HG02610 (cell line): Measurements from ENCODE around the gene NFATC3.
A peak's percentile ranks its signal among the peaks of the same experiment; 100 is the strongest.

Experiments used
- ATAC-seq: cut with Tn5 transposase; IDR thresholded peaks from one replicate; pipeline ENCODE4 v1.9.1; 2021; ENCODE audit warnings: mild to moderate bottlenecking, moderate library complexity; ENCODE audit not compliant: unreplicated experiment

NFATC3 gene

DNA sequence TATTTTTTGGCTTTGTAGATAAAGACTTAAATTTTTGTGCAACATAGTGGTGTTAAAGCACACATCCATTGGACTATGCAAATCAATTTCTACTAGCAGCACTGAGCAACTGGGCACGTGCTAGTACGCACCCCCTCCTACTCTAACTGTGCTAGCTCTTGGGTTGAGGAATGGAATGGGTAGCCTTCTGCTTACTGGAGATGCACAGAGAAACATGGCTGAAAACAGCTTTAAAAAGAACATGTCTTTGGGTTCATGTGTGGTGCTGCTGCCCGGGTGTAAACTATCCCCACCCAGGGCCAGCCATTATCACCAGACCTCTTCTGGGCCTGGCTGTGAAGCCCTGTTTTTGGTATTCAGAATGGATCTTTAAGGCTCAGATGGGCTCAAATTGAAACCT lies 143.5 kb downstream of the NFATC3 start:
- ATAC-seq: no peak

DNA sequence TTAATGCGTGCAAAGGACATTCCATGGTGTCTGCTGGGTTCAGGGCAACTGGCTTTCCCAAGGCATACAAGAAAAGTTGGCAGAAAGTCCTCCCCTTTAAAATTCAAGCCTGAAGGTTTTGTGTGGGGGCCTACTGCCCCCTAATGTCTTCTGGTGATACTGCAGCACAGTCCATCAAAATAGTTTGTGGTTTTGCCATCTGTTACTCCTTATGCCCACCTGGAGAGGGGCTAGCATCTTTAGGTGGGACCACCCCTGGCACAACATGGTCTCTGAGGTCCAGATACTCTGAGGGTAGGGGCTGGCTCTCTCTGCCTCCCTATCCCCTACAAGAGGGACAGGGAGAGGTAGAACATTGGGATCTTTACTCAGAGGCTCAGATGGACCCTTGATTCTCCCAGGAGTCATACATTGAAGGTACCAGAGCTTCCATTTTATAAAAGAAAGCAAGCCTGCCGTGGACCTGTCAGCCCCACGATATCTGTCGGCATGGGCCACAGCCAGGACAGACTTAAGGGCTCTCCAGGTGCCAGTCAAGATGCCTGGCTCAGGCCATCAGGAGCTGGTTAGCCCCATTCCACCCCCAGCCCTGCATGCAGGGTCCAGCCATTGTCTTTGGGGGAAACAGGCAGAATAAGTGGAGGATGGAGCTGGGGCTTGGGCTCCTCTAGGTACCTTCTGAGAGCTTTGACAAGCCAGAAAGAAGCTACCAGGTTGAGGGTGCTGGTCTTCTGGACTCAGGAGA lies 144.4 kb downstream of the NFATC3 start:
- ATAC-seq: no peak

DNA sequence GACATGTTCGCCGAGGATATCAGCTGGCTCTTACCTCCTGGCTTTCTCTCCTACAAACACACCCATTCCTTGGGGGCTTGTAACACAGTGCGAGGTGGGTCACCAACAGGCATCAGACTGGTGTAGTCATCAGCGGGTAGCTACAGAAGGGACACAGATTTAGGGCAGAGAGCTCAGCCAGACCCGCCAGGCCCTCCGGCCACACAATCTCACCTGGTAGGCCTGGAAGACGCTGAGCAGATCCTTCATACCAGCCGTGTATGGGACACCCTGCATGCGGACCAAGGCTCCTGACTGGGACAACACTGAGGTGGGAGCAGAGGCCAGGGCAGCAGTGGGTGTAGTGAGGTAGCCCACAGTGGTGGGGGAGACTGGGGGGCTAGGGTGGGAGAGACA lies 145.0 kb downstream of the NFATC3 start:
- no peak for ATAC-seq

DNA sequence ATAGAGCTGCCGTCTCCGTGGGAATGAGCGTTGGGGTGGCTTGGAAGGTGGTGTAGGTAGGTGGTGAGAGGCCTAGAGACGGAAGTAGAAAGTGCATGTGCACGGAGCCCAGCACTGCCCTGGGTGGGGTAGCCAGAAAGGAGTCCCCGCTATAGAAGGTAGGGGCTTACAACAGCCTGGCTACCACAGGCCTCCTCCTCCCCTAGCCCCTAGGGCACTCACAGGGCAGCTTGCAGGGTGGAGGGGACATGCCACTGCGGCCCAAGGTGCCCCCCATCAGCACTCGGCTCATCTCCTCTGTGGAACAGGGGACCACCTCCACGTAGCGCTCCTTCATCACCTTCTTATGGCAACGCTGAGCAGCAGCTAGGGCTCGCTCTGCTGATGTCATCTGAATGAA lies 145.8 kb downstream of the NFATC3 start:
- ATAC-seq: no peak

DNA sequence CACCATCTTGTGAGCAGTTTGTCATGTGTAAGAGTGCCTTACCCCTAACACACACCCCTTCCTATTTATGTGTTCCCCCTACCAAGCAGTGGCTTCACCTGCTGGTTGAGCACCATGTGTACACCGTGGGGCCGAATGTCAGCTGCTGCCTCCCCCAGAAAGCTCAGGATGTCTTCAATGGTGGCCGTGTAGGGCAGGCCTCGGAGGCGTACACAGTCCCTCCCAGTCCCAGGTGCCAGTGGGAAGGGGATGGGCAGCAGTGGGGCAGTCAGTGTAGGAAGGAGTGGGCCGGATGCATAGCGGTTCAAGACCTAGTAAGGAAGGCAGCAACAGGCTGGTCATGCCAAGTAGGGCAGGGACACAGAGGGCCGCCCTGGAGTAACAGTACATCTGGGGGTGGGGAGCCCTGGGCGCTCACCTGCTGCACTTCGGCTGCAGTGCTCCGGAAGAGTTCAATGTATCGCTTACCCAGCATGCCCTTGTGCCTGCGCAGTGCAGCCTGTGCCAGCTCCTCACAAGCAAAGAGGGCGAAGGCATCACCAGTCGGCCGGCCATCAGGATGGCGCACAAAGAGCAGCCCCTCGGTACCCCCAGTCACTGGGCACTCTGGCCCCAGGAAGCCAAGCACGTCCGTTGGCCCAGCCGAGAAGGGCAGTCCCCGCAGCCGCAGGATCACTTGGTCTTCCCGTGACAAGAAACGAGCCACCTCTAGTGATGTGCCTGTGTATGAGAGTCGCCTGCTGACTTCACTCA lies 146.4 kb downstream of the NFATC3 start:
- ATAC-seq: no peak

DNA sequence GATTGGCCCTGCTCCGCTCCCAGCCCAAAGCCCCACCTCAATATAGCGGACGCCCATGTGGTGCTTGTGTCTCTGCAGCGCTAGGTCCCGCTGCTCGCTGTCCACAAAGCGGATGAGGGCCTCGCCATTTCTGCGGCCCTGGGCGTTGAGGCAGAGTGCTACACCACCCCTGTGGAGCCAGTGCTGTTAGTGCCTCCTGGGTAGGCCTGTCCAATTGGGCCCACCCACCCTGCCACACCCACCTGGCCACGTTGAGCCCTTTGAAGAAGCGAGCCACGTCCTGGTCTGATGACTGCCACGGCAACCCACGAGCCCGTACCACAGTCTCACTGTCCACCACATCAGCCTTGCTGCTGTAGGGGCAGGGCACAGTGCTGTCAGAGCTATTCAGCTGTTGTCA lies 147.2 kb downstream of the NFATC3 start:
- ATAC-seq: no peak

DNA sequence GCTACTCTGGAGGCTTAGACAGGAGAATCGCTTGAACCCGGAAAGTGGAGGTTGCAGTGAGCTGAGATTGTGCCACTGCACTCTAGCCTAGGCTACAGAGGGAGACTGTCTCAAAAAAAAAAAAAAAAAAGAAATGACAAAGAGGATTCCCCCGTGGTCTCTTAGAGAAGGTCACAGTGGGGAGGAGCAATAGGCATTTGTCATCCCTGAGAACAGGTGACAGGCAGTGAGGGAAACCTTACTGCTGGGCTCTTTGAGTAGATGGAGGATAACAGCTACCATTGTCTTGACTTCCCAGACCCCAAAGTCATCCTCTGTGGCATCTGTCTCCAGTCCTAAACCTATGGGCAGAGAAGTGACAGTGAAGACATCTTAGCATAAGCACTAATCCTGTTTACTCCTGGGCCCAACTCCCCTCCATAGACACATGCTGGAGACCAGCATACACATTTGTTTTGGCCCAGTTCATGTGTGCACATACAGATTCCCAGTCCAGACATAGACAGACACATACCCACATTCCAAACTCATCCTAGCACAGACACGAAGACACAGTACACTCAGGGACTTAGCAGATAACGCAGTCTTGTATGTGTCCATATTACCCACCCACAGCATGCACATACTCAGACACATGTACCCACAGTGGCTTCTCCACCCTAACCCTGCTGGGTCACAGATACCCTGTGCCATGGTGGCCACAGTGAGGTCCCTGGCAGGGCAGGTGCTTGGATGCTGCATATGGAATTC lies 148.1 kb downstream of the NFATC3 start:
- ATAC-seq: no peak

DNA sequence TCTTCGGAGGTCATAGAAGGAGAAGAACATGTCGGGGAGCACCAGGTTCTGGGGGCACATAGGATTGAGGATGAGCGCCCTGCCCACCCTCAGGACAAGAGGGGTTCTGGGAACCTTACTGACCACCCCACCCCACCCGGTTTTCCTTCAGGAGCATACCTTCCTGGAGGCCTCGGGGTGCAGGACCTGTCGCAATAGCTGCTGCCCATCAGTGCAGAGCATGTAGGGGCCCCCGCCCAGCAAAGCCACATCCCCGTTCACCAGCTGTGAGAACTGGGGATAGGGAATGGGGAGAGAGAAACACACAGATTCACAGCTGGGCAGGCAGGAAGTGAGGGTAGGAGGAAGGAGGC lies 148.6 kb downstream of the NFATC3 start:
- ATAC-seq: no peak

DNA sequence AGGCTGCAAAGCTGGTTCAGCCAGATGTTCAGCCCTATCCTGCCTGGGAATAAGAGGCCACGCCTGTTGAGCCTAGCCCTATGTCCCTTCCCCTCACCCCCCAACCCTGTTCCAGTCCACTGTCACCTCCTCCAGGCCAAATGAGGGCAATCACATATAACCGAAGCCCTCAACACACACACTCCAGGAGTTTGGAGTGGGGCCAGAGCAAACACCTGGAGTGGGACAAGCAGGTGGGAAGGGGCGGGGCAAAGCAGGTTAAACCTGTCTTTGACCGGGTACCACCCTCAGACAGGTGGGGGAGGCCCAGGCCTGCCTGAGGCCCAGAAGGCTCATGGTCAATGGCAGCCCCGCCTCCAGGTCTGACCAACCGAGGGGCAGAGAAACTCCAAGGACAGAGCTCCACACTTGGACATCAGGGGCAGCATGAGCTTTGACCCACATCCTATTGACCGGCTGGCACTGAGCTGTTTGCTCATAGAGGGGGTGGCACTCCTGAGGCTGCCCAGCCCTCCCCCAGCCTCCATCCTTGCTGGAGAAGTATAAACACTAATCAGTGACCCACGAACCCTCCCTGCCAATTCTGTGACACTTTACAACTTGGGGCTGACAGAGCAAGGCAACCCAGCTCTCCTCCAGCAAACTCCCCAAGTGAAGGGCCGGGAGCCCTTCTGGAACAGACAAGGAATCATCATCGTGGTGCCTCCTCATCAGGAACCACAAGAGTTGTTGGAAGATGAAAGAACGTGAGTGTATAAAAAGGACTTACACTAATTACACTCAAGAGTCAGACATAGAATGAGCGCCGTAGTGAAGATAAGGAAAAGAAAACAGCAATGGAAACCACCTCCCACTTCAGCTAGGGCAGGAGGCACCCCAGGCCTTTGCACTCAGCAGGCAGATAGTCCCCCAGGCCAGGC lies 149.3 kb downstream of the NFATC3 start:
- no peak for ATAC-seq

DNA sequence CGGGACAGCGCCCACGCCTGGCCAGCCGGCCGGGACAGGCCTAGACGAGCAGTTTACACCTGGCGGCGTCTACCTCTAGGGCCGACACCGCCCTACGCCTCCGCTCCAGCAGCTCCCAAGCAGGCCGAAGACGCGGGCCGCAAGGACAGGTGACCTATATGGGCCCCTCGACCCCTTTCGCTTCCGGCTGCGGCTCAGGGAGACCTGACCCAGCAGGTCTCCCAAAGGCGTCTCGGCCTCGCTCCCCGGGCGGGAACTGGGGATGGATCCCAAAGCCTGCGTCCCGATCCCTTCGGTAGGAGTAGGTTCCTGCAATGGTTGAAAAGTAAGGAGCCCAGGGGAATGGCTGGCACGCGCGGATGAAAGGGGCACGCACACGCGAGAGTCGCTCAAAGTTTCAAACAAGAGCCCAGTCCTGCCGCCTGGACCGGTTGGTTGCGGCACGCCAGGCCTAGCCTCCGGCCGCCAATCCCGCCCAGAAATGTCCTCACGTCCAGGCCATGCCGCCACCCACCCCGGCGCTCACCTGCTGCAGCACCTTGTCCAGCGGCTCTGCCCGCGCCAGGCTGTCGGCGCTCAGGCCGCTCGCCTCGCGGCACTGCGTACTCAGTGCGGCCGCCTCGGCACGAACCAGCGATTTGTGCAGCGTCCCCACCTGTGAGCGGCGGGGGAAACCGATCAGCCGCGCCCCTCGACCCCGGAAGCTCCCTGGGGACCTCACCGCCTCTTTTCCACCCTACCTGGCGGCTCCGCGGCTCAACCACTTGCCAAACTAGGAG lies 150.1 kb downstream of the NFATC3 start:
- no peak for ATAC-seq

DNA sequence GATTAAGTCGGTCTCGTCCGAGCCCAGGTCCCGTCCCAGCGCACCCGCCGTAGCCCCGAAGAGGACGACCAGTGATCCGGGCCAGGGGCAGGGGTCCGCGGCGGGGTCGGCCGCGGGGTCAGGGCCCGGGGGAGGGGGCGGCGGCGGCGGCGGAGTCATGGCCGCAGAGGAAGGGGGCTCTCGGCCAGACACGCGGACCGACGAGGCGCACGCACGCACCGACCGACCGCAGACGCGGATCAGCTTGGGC lies 150.6 kb downstream of the NFATC3 start, which contains the start of gene ESRP2:
ESRP2 (minus strand) TSS at position 241 of the 250 bp plus-strand sequence; CDS start at position 159, 82 bp downstream.
- ATAC-seq: no peak

DNA sequence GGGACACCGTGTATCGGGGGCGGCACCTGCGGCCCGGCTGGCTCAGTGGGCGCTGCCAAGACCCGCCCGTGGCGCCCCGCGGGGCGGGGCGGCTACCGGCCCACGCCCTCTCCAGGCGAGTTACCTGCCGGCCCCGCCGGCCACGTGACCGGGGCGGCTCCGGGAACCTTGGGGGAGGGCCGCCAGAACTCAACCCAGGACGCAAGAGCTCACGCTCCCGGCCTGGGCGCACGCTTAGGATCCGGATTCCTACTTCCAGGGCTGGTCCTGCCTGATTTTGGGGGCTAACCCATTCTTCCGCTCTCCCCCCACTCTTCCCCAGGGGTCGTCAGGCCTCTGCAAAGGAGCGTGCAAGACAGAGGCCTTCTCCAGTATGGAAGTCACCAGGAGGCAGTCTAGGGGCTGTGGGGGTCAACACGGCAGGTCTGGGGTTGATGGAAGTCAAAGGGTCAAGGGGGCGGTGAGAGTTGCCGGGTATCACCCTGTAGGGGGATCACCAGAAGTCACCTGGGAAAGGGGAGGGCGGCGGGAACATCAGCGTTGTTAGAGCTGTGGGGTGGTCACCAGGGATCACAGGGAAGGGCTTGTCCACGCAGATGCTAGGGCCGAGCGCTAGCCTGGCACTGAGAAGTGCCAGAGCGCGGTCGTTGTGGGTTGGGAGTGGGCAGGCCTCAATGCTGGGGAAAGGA lies 151.1 kb downstream of the NFATC3 start:
- no peak for ATAC-seq

DNA sequence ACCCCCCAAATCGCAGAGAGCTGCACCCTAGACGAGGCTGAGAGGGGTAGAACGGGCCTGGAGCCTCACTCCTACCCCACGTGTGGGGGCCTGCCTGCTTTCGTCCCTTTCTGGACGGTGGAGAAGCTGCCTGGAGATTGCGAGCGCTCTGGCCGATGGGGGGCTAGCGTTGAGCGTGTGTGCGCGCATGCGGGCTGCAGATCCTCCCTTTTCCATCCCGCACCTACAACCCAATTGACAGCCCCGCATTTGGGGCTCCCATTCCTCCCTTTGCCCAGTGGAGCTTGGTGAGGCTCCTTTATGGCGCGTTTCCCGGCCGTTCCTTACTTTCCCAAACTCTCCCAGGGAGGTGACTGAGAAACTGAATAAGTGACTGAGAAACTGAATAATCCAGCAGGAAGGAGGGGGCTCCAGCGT lies 151.7 kb downstream of the NFATC3 start:
- no peak for ATAC-seq

DNA sequence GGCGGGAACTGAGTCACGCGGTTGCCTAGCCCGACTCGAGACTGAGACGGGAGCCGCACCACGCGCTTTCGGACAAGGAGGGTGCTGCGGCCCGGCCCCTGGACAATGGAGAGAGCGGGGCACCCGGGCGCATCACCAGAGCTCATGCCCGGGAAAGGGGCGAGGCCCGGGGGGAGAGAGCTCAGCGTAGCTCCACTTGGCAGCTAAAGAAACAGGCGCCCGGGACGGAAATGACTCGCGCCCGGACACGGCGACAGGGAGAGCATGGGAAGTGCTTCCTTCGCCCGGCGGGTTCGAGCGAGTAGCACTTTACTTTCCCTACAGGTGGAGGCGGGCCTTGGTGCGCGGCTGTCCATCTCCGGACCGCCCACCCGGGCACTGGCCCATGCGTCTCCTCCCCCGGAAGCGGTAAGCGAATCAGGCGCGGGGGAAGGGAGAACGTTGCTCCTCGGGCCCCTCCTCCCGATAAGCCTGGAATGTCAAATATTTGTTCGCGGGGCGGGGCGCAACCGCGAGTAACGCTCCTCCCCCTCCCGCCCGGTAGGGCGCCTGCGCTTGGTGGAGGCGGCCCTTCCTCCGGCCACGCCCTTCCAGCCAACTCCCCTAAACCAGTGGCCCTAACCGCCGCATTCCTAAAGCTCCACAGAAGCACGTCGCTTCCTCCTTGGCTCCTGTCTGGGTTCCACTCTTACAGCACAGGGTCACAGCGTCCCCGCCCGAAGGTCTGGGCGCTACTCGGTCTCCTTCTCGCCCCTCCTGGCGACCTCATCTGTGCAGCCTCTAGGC lies 152.3 kb downstream of the NFATC3 start:
- peak; percentile 76 for ATAC-seq

DNA sequence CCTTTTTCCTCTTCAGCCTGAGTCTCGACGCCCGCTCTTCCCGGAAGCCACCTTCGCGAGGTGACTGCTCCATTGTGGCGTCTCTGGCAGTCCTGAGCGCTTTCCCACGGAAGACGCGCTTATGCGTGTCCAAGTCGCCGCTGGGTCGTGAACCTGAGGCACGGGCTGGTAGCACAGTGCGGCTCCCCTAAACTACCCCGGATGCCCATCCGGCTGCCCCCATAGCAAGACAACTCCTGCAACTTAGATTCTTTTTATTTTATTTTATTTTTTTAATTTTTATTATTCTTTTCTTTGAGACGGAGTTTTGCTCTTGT lies 152.8 kb downstream of the NFATC3 start:
- ATAC-seq: no peak

DNA sequence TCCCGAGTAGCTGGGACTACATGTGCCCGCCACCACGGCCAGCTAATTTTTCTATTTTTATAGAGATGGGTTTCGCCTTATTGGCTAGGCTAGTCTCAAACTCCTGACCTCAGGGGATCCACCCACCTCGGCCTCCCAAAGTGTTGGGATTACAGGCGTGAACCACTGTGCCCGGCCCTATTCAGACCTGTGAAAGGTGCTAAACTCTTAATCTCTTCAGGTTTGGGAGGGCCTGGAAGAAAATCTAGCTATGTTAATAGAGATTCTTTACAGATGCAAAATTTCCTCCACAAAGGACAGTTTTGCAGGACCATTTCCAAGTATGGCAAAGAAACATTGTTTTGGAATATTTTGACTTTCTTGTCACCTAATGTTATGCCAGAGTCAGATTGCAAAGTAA lies 156.9 kb downstream of the NFATC3 start:
- ATAC-seq: no peak

DNA sequence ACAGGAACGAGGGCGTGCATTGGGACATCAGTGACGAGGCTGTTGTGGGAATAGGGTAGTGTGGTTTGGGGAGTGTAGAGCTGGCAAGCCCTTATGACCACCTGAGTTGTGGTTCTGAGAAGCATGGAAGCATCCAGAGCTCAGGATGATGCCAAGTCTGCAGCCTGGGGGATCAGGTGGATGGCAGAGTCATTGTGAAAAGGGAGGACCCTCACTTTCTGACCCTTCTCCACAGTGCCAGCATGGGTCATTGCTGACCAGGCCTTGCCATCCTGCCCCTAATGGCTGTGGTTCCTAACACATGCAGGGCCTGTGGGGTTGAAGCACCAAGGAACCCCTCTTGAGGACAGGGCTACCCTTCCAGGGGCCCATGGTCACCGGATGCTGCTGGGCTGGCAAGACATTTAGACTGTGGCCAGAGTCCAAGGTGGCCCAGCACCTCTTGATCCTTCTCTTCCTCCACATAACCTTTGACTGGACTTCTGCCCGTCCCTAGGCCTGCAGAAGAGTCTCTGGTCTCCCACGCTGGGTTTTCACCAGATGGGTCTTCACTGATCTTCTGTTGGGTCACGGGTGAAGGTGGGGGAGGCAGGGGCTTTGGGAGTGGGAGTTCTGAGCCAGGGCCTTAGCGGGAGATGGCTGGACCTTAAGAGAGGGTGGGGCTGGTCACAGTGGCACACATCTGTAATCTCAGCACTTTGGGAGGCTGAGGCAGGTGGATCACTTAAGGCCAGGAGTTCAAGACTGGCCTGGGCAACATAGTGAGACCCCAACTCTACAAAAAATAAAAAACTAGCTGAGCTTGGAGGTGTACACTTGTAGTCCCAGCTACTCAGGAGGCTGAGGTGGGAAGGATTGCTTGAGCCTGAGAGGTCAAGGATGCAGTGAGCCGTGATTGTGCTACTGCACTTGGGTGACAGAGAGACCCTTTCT lies 158.0 kb downstream of the NFATC3 start:
- no peak for ATAC-seq

DNA sequence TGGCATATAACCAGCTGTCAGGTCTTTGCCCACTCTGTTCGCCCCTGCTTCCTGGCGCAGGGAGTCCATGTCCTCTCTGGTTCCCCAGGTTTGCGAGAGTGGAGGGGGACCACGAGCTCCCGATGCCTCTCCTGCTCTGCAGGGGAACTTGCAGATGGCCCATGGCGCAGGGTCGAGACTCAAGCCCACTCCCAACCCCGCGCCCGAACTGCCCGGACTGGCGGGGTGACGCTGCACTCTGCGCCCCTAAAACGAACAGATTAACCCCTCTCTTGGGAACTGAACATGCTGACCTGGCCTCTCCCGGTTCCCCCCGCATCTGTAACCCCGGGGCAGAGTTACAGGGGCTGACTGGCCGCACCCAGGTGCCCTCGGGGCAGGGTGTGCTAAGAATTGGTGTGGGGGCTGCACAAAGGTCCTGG lies 159.3 kb downstream of the NFATC3 start:
- ATAC-seq: no peak
